OCI-LY1 (cell line): Measurements from ENCODE around the gene DYNC1LI1.

Source experiments
- H2AFZ ChIP-seq: fragments of 200-600 bp; sonication (generic), shearing (Covaris generic); 2 replicates; pipeline ENCODE4 v1.6.0; 2014; ENCODE audit warnings: antibody characterized with exemption, mild to moderate bottlenecking, low read length
- H3F3A ChIP-seq: fragments of 200-600 bp; sonication (generic), shearing (Covaris generic); 2 replicates; pipeline ENCODE4 v1.6.0; 2014; ENCODE audit warnings: mild to moderate bottlenecking, antibody characterized with exemption, low read length, moderate library complexity; ENCODE audit not compliant: insufficient read depth
- H3K27ac ChIP-seq: fragments of 200-600 bp; sonication (generic); 2 replicates; pipeline ENCODE4 v1.5.1; 2014; ENCODE audit warnings: low read length, mixed run types, mild to moderate bottlenecking, low read depth; ENCODE audit not compliant: poor library complexity, severe bottlenecking
- H3K27me3 ChIP-seq: fragments of 200-600 bp; sonication (generic); 2 replicates; pipeline ENCODE4 v1.6.0; 2014; ENCODE audit warnings: antibody characterized with exemption, mild to moderate bottlenecking, low read length, moderate library complexity; ENCODE audit not compliant: insufficient read depth
- H3K36me3 ChIP-seq: fragments of 200-600 bp; sonication (generic); 2 replicates; pipeline ENCODE4 v1.6.1; 2014; ENCODE audit warnings: mild to moderate bottlenecking, antibody characterized with exemption, low read length, moderate library complexity, mixed read lengths; ENCODE audit not compliant: insufficient read depth
- H3K4me1 ChIP-seq: fragments of 200-600 bp; sonication (generic); 2 replicates; pipeline ENCODE4 v1.5.1; 2014; ENCODE audit warnings: mild to moderate bottlenecking, low read length, moderate library complexity; ENCODE audit not compliant: insufficient read depth, severe bottlenecking
- H3K4me2 ChIP-seq: fragments of 200-600 bp; sonication (generic), shearing (Covaris generic); 2 replicates; pipeline ENCODE4 v1.6.1; 2014; ENCODE audit warnings: low read length
- H3K4me3 ChIP-seq: fragments of 200-600 bp; sonication (generic); 2 replicates; pipeline ENCODE4 v1.5.1; 2014; ENCODE audit warnings: low read length, low read depth, mild to moderate bottlenecking, mixed read lengths; ENCODE audit not compliant: poor library complexity, severe bottlenecking
- H3K79me2 ChIP-seq: fragments of 200-600 bp; shearing (Covaris generic); 2 replicates; pipeline ENCODE4 v1.6.1; 2016; ENCODE audit warnings: mixed run types, low read length, mixed read lengths; ENCODE audit not compliant: insufficient read depth
- H3K9ac ChIP-seq: fragments of 200-600 bp; sonication (generic), shearing (Covaris generic); 2 replicates; pipeline ENCODE4 v1.6.1; 2014; ENCODE audit warnings: mild to moderate bottlenecking, low read length, mixed read lengths
- H3K9me2 ChIP-seq: fragments of 200-600 bp; sonication (generic), shearing (Covaris generic); 2 replicates; pipeline ENCODE4 v1.6.1; 2014; ENCODE audit warnings: low read depth, mild to moderate bottlenecking, low read length, mixed read lengths
- H3K9me3 ChIP-seq: fragments of 200-600 bp; shearing (Covaris generic); 2 replicates; pipeline ENCODE4 v1.6.1; 2014; ENCODE audit warnings: low read length, mixed read lengths
- H4K20me1 ChIP-seq: fragments of 200-600 bp; sonication (generic), shearing (Covaris generic); 2 replicates; pipeline ENCODE4 v1.6.0; 2016; ENCODE audit warnings: mild to moderate bottlenecking, low read length; ENCODE audit not compliant: insufficient read depth
- CTCF ChIP-seq: fragments of 200-600 bp; sonication (generic), shearing (Covaris generic); IDR thresholded peaks from 2 replicates; pipeline ENCODE4 v1.5.1; 2017; ENCODE audit warnings: mild to moderate bottlenecking, antibody characterized with exemption, low read length, moderate library complexity, mixed read lengths
- EZH2 ChIP-seq: fragments of 200-600 bp; sonication (generic), shearing (Covaris generic); IDR thresholded peaks from 2 replicates; pipeline ENCODE4 v1.8.0; 2017; ENCODE audit warnings: borderline replicate concordance, mixed run types, mild to moderate bottlenecking, antibody characterized with exemption, low read length, moderate library complexity, mixed read lengths

DYNC1LI1 gene

GRCh38 chr3:32500880-32501782 lies 69.5 kb downstream of the DYNC1LI1 start:
- Histone ChIP-seq H3K9me3 (no peaks in the 10 kb centered on the region), H3K4me2 (peak overlapping the region; percentile 96), H2AFZ (no peak overlapping the region), H3F3A (no peaks in the 10 kb centered on the region), H3K9me2 (no peaks in the 10 kb centered on the region), H3K36me3 (no peaks in the 10 kb centered on the region), H3K79me2 (peaks cover 13% of the 10 kb centered on the region; the same call in 1 of the 2 replicates), H3K4me3 (peak overlapping the region; percentile 86), H3K9ac (peak overlapping the region; percentile 82; the same call in 1 of the 2 replicates), H4K20me1 (0 out of 2 replicates have a peak, but pooled peaks cover 4% of the 10 kb centered on the region), H3K4me1 (peaks cover 50% of the 10 kb centered on the region), H3K27me3 (no peaks in the 10 kb centered on the region), H3K27ac (no peak overlapping the region)
- TF ChIP-seq EZH2 (no peak), CTCF (no peak)

- H3K4me3 ChIP-seq: no peak overlapping the region
- no peak overlapping the region for H2AFZ ChIP-seq
- H4K20me1 ChIP-seq: 0 out of 2 replicates have a peak, but pooled peaks cover 4% of the 10 kb centered on the region
- no peaks in the 10 kb centered on the region for H3K27me3 ChIP-seq
- H3K36me3 ChIP-seq: no peaks in the 10 kb centered on the region
- TF ChIP-seq CTCF (no peak), EZH2 (no peak)
- H3K4me2 ChIP-seq: peak overlapping the region; percentile 96
- H3K9me2 ChIP-seq: no peaks in the 10 kb centered on the region
- H3F3A ChIP-seq: no peaks in the 10 kb centered on the region
- H3K27ac ChIP-seq: no peak overlapping the region
- no peak overlapping the region for H3K9ac ChIP-seq
- H3K79me2 ChIP-seq: peaks cover 15% of the 10 kb centered on the region; the same call in 1 of the 2 replicates
- H3K4me1 ChIP-seq: peaks cover 53% of the 10 kb centered on the region
- no peaks in the 10 kb centered on the region for H3K9me3 ChIP-seq
Measured at GRCh38 chr3:32500231-32500630, 70.4 kb downstream of the DYNC1LI1 start.

- TF ChIP-seq EZH2 (no peak), CTCF (no peak)
- H4K20me1 ChIP-seq: 0 out of 2 replicates have a peak, but pooled peaks cover 4% of the 10 kb centered on the region
- H3K4me3 ChIP-seq: no peak overlapping the region
- H3F3A ChIP-seq: no peaks in the 10 kb centered on the region
- no peaks in the 10 kb centered on the region for H3K36me3 ChIP-seq
- no peak overlapping the region for H3K4me2 ChIP-seq
- peaks cover 56% of the 10 kb centered on the region for H3K4me1 ChIP-seq
- no peaks in the 10 kb centered on the region for H3K9me2 ChIP-seq
- H2AFZ ChIP-seq: no peak overlapping the region
- H3K27ac ChIP-seq: no peak overlapping the region
- no peaks in the 10 kb centered on the region for H3K27me3 ChIP-seq
- H3K9ac ChIP-seq: no peak overlapping the region
- peaks cover 22% of the 10 kb centered on the region for H3K79me2 ChIP-seq
- no peaks in the 10 kb centered on the region for H3K9me3 ChIP-seq
Measured at GRCh38 chr3:32499585-32499984, 71.1 kb downstream of the DYNC1LI1 start.
